Activated CD4-positive, alpha-beta T cell treated with anti-CD3 and anti-CD28 coated beads, Interleukin-2, Interleukin-6, amounts not matched to agents 100 ng/mL and 50 ng/mL, durations not matched to agents 16 hours and 8 hours (primary cell): Measurements from ENCODE around the gene ZNF558.
"Not testable (repeated sequence)": the region's sequence is repeated elsewhere in the genome, so short reads cannot be mapped to it uniquely, and the experiment has no call there.

Source experiments
- DNase-seq: peaks from one replicate; pipeline ENCODE4 v3.0.0-alpha.2; 2020

ZNF558 gene

DNA sequence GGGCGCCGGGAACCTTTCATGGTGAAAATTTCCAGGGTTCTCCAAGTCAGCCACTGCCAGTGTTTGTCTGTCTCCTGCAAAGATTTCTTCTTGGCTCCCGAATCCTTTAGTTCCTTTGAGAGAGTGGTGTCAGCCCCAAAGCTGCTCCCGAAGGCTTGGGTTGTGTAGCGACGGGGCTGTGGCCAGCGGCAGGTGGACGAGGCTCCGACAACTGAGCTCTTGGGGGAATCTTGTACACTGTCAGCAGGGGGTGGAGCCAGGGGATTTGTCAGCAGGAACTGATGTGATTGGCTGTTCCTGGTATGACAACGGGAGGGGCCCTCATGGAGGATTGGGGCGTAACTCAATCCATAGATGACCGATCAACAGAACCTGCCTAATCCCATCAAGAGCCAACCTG, 58.5 kb downstream of the ZNF558 start:
- not testable (repeated sequence) for DNase-seq

DNA sequence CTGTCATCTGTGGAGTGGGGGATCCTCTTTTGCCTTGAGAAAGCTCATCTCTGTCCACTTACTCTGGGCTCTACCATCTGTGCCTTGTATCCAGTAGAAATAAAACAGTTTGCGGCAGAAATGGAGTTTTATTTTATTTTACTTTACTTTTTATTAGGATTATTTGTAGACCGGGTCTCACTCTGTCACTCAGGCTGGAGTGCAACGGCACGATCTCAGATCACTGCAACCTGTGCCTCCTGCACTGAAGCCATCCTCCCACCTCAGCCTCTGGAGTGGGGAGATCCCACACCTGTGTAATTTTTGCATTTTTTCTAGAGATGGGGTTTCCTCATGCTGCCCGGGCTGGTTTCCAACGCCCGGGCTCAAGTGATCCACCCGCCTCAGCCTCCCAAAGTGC, 62.8 kb downstream of the ZNF558 start:
- not testable (repeated sequence) for DNase-seq

DNA sequence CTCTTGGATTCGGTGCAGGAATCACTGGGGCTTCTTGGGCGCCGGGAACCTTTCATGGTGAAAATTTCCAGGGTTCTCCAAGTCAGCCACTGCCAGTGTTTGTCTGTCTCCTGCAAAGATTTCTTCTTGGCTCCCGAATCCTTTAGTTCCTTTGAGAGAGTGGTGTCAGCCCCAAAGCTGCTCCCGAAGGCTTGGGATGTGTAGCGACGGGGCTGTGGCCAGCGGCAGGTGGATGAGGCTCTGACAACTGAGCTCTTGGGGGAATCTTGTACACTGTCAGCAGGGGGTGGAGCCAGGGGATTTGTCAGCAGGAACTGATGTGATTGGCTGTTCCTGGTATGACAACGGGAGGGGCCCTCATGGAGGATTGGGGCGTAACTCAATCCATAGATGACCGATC, 64.8 kb downstream of the ZNF558 start:
- DNase-seq: not testable (repeated sequence)
